ENCODE data around the gene SMARCD3. TPM values are rescaled to one million over a fixed set of nuclear protein-coding genes. Genes with fewer than 3 reads are reported as not detected.

The SMARCD3 gene
- total and polyA plus RNA-seq, 8 donors: 11.6 to 105 (median 30.3) TPM

DNA sequence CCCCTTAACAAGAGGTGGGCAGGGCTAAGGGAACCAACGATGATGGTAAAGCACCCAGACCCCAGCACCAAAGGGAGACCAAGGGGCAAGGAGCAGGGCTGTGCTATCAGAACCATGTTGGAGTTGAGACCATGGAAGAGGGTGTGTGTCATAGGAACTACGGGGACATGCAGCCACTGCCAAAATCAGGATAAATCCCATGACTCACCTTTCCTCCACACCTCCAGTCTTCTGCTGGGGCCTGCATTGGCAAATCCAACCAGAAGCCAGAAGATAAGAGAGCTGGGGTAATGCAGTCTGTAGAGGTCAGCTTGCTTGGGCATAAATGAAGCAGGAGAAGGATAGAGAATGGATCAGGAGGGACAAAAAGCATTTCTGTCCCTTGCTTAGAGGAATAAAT lies 42.7 kb upstream of the SMARCD3 start:
- Histone ChIP-seq H3K4me1 (no peaks in the 10 kb centered on the region), H3K36me3 (no peaks in the 10 kb centered on the region), H3K27ac (no peak overlapping the region), H3K27me3 (peaks cover 0 to 5% (median 0%) of the 10 kb centered on the region in 3 donors), H3K4me3 (no peak overlapping the region), H3K9me3 (peaks cover 0 to 7% (median 2%) of the 10 kb centered on the region in 4 donors)
- WGBS, 5 donors: 45 to 58% (median 55%) methylated on average over 2 of the region's 2 CpGs
- DNase-seq: no peak
- TF ChIP-seq POLR2AphosphoS5 (IDR thresholded peaks at IDR 0.05): no peak
- no peak for TF ChIP-seq EP300 (IDR thresholded peaks at IDR 0.05)
- no peak for TF ChIP-seq POLR2A (IDR thresholded peaks at IDR 0.05)
- TF ChIP-seq, protein P1, sequence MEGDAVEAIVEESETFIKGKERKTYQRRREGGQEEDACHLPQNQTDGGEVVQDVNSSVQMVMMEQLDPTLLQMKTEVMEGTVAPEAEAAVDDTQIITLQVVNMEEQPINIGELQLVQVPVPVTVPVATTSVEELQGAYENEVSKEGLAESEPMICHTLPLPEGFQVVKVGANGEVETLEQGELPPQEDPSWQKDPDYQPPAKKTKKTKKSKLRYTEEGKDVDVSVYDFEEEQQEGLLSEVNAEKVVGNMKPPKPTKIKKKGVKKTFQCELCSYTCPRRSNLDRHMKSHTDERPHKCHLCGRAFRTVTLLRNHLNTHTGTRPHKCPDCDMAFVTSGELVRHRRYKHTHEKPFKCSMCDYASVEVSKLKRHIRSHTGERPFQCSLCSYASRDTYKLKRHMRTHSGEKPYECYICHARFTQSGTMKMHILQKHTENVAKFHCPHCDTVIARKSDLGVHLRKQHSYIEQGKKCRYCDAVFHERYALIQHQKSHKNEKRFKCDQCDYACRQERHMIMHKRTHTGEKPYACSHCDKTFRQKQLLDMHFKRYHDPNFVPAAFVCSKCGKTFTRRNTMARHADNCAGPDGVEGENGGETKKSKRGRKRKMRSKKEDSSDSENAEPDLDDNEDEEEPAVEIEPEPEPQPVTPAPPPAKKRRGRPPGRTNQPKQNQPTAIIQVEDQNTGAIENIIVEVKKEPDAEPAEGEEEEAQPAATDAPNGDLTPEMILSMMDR (IDR thresholded peaks at IDR 0.05): no peak
- intact Hi-C loops (cut with DNase I; ENCODE audit: low total_unique reads): no loop called here

DNA sequence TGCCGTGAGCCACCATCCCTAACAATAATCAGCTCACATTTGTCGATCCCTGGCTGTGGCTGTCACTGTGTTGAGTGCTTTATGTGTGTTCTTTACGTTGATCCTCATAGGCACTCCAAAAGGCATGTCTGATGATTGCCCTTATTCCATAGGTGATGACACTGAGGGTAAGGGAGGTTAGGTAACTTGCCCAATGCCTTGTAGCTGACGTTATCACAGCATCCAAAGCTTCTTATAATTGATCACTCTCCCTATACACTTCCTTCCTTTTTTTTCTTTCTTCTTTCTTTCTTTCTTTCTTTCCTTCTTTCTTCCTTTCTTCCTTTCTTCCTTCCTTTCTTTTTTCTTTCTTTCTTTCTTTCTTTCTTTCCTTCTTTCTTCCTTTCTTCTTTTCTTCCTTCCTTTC lies 41.9 kb upstream of the SMARCD3 start:
- no peak for TF ChIP-seq POLR2AphosphoS5 (IDR thresholded peaks at IDR 0.05)
- TF ChIP-seq EP300 (IDR thresholded peaks at IDR 0.05): no peak
- TF ChIP-seq, protein P1 (IDR thresholded peaks at IDR 0.05): no peak
- TF ChIP-seq POLR2A (IDR thresholded peaks at IDR 0.05): no peak
- H3K36me3 ChIP-seq: no peaks in the 10 kb centered on the region
- H3K27me3 ChIP-seq: peaks cover 0 to under 1% (median 0%) of the 10 kb centered on the region in 3 donors
- intact Hi-C loops (cut with DNase I; ENCODE audit: low total_unique reads): no loop called here
- no peaks in the 10 kb centered on the region for H3K4me1 ChIP-seq
- H3K4me3 ChIP-seq: no peak overlapping the region
- 58 to 70% (median 64%) methylated on average over 4 of the region's 4 CpGs for WGBS, 5 donors
- H3K27ac ChIP-seq: no peak overlapping the region
- DNase-seq: no peak
- H3K9me3 ChIP-seq: no peaks in the 10 kb centered on the region

DNA sequence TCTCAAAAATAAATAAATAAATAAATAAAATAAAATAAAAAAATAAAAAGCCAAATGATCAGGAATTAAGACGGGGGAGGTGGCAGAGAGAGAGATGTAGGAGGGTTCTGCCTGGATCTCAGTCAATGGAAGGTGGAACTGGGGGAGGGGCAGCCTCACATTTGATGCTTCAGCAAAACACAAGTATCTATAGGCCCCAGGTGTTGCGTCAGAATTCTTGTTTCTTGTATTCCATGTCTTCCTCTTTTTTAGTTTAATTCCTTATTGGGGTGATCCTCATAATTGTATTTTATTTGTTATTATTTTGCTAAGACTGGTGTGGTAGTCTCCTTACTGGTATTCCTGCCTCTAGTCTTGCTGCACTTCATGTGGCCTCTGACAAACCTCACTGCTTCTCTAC lies 41.4 kb upstream of the SMARCD3 start:
- DNase-seq: no peak
- H3K27me3 ChIP-seq: no peaks in the 10 kb centered on the region
- TF ChIP-seq EP300 (IDR thresholded peaks at IDR 0.05): no peak
- TF ChIP-seq POLR2A (IDR thresholded peaks at IDR 0.05): no peak
- TF ChIP-seq, protein P1 (IDR thresholded peaks at IDR 0.05): no peak
- TF ChIP-seq POLR2AphosphoS5 (IDR thresholded peaks at IDR 0.05): no peak
- WGBS, 5 donors: 79 to 93% (median 85%) methylated on average over 2 of the region's 2 CpGs
- no peaks in the 10 kb centered on the region for H3K4me1 ChIP-seq
- no peaks in the 10 kb centered on the region for H3K9me3 ChIP-seq
- H3K4me3 ChIP-seq: no peak overlapping the region
- no peaks in the 10 kb centered on the region for H3K36me3 ChIP-seq
- H3K27ac ChIP-seq: no peak overlapping the region
- intact Hi-C loops (cut with DNase I; ENCODE audit: low total_unique reads): no loop called here

DNA sequence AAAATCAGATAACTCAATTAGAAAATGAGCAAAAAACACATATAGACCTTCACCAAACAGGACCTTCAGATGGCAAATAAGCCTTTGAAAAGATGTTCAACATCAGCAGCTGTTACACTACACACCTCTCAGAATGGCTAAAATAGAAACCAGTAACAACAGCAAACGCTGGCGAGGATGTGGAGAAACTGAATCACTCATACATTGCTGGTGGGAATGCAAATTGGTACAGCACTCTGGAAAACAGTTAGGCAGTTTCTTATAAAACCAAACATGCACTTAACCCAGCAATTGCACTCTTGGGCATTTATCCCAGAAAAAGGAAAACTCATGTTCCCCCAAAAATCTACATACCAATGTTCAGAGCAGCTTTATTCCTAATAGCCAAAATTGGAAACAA lies 37.7 kb upstream of the SMARCD3 start:
- H3K36me3 ChIP-seq: no peaks in the 10 kb centered on the region
- no peak overlapping the region for H3K4me3 ChIP-seq
- TF ChIP-seq POLR2A (IDR thresholded peaks at IDR 0.05) (no peak), POLR2AphosphoS5 (IDR thresholded peaks at IDR 0.05) (no peak), EP300 (IDR thresholded peaks at IDR 0.05) (no peak)
- TF ChIP-seq, protein P1 (IDR thresholded peaks at IDR 0.05): no peak
- no peak for DNase-seq
- no peaks in the 10 kb centered on the region for H3K9me3 ChIP-seq
- H3K27ac ChIP-seq: no peak overlapping the region
- peaks cover 0 to 14% (median 0%) of the 10 kb centered on the region in 3 donors for H3K27me3 ChIP-seq
- H3K4me1 ChIP-seq: no peaks in the 10 kb centered on the region
- intact Hi-C loops (cut with DNase I; ENCODE audit: low total_unique reads): no loop called here
- WGBS, 5 donors: 22 to 45% (median 38%) methylated on average over 2 of the region's 2 CpGs
